ENCODE results near the gene SGO2. TPM values are rescaled to one million over a fixed set of nuclear protein-coding genes. Genes with fewer than 3 reads are reported as not detected.

The SGO2 gene
- polyA plus RNA-seq, 1 experiment: 3.2 TPM

- H3K27me3 ChIP-seq (ENCODE audit: control insufficient read depth, insufficient read depth, low read length): no peaks in the 10 kb centered on the region
- H3K4me3 ChIP-seq (ENCODE audit: low read depth, low read length): no peak overlapping the region
- DNase-seq (ENCODE audit: low read depth): no peak
- ChIA-PET CTCF (interaction anchor here (1.0 to 1.1 kb wide), 2 partner anchors 9 to 54 kb away, joined by 3 read pairs; no protein-coding TSS in a partner anchor), POLR2A (no interaction called here)
- H3K36me3 ChIP-seq (ENCODE audit: control insufficient read depth, insufficient read depth, low read length): no peaks in the 10 kb centered on the region
- TF ChIP-seq, protein P1, sequence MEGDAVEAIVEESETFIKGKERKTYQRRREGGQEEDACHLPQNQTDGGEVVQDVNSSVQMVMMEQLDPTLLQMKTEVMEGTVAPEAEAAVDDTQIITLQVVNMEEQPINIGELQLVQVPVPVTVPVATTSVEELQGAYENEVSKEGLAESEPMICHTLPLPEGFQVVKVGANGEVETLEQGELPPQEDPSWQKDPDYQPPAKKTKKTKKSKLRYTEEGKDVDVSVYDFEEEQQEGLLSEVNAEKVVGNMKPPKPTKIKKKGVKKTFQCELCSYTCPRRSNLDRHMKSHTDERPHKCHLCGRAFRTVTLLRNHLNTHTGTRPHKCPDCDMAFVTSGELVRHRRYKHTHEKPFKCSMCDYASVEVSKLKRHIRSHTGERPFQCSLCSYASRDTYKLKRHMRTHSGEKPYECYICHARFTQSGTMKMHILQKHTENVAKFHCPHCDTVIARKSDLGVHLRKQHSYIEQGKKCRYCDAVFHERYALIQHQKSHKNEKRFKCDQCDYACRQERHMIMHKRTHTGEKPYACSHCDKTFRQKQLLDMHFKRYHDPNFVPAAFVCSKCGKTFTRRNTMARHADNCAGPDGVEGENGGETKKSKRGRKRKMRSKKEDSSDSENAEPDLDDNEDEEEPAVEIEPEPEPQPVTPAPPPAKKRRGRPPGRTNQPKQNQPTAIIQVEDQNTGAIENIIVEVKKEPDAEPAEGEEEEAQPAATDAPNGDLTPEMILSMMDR (IDR thresholded peaks at IDR 0.05; ENCODE audit: insufficient read depth, low read depth, low read length): no peak
Observed at GRCh38 chr2:200613692-200614091, 87.7 kb downstream of the SGO2 start.

DNA sequence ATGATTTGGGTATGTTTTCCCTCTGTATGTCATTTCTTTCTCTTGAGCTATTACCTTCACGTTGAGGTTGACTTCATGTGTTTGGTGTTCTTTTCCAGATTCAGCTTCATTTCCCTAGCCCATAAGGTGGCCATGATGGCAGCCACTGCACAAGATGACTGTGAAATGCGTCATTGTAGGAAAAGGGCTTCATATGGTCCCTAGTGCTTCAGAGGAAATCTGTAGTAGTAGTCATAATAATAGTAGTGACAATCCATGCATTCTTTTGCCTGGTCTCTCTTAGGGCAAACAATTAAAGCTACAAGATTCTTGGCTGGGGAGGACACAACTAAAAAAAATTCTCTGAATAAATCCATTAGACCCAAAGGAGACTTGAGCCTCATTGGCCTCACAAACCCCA lies 88.2 kb downstream of the SGO2 start:
- POLR2A ChIA-PET: no interaction called here
- CTCF ChIA-PET: interaction anchor here (0.6 to 5.6 kb wide), 6 partner anchors 8 to 645 kb away, joined by 3 to 92 read pairs (median 3); no protein-coding TSS in a partner anchor
- H3K4me3 ChIP-seq (ENCODE audit: low read depth, low read length): no peak overlapping the region
- TF ChIP-seq, protein P1 (IDR thresholded peaks at IDR 0.05; ENCODE audit: insufficient read depth, low read depth, low read length): no peak
- no peaks in the 10 kb centered on the region for H3K27me3 ChIP-seq (ENCODE audit: control insufficient read depth, insufficient read depth, low read length)
- DNase-seq (ENCODE audit: low read depth): no peak
- no peaks in the 10 kb centered on the region for H3K36me3 ChIP-seq (ENCODE audit: control insufficient read depth, insufficient read depth, low read length)

DNA sequence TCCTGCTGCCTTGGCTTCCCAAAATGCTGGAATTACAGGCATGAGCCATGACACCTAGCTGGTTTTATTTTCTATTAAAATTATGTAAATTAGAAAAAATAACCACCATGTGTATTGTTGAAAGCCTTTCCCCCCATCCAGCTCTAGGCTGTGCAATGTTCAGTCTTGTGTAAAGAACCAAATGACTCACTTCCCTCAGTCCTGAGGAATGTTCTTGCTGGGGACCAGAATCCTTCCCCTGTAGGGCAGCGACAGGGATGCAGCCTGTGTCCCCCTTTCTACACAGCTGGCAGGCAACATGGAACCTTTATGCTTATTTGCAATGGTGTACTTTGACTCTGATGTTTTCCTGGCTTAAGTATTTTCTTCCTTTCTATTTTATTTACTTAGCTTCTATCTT lies 89.2 kb downstream of the SGO2 start:
- Histone ChIP-seq H3K36me3 (ENCODE audit: control insufficient read depth, insufficient read depth, low read length) (no peaks in the 10 kb centered on the region), H3K27me3 (ENCODE audit: control insufficient read depth, insufficient read depth, low read length) (no peaks in the 10 kb centered on the region), H3K4me3 (ENCODE audit: low read depth, low read length) (no peak overlapping the region)
- ChIA-PET CTCF (interaction anchor here (0.6 to 5.6 kb wide), 7 partner anchors 11 to 131 kb away, joined by 3 to 92 read pairs (median 5); no protein-coding TSS in a partner anchor), POLR2A (no interaction called here)
- DNase-seq (ENCODE audit: low read depth): no peak
- TF ChIP-seq, protein P1 (IDR thresholded peaks at IDR 0.05; ENCODE audit: insufficient read depth, low read depth, low read length): peak; percentile 31; the same call in 1 of the 2 replicates

DNA sequence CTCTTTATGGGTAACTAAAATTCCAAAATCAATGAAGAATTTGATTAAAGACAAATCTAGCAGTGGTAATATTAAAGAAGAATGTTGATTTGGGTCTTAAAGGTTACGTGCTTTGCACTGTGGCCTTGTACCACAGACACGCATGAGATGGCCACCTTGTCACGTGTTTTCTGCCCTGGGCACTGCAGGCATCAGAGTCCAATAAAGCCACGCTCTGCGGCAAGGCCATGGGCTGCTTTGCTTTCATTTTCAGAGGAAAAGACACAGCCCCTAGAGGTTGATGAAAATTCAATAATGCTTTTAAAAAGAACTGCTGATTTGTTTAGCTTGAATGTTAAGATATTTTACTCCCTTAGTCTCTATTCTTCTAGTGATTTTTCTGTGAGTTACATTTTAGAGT lies 90.2 kb downstream of the SGO2 start:
- TF ChIP-seq, protein P1 (IDR thresholded peaks at IDR 0.05; ENCODE audit: insufficient read depth, low read depth, low read length): no peak
- no peaks in the 10 kb centered on the region for H3K36me3 ChIP-seq (ENCODE audit: control insufficient read depth, insufficient read depth, low read length)
- no peak overlapping the region for H3K4me3 ChIP-seq (ENCODE audit: low read depth, low read length)
- POLR2A ChIA-PET: no interaction called here
- CTCF ChIA-PET: interaction anchor here (0.8 to 5.6 kb wide), 7 partner anchors 10 to 97 kb away, joined by 3 to 92 read pairs (median 5); partner anchors contain the start of gene AOX1
- no peaks in the 10 kb centered on the region for H3K27me3 ChIP-seq (ENCODE audit: control insufficient read depth, insufficient read depth, low read length)
- no peak for DNase-seq (ENCODE audit: low read depth)

- H3K4me3 ChIP-seq (ENCODE audit: low read depth, low read length): no peak overlapping the region
- ChIA-PET CTCF (interaction anchor here (1.4 to 5.6 kb wide), 6 partner anchors 9 to 133 kb away, joined by 3 to 92 read pairs (median 7); partner anchors contain the start of gene AOX1), POLR2A (no interaction called here)
- DNase-seq (ENCODE audit: low read depth): no peak
- no peaks in the 10 kb centered on the region for H3K27me3 ChIP-seq (ENCODE audit: control insufficient read depth, insufficient read depth, low read length)
- TF ChIP-seq, protein P1 (IDR thresholded peaks at IDR 0.05; ENCODE audit: insufficient read depth, low read depth, low read length): no peak
- no peaks in the 10 kb centered on the region for H3K36me3 ChIP-seq (ENCODE audit: control insufficient read depth, insufficient read depth, low read length)
Observed at GRCh38 chr2:200616656-200617055, 90.6 kb downstream of the SGO2 start.
